WTC11 (cell line): ENCODE results near the gene SIPA1L2. TPM values are rescaled to one million over a fixed set of nuclear protein-coding genes. Genes with fewer than 3 reads are reported as not detected.

Experiments
- ATAC-seq: fragments of 200-7000 bp; cut with Tn5 transposase; 2 replicates; pipeline ENCODE4 v1.10.0; 2021; ENCODE audit warnings: mild to moderate bottlenecking, moderate library complexity
- CTCF ChIA-PET: fragments of 300-600 bp; sonication (Branson Sonifier 250); formaldehyde crosslinking; loops from one replicate; lab custom pipeline; 2021; ENCODE audit warnings: antibody characterized with exemption; lab: Charles Lee
- POLR2A ChIA-PET: fragments of 350-600 bp; sonication (Branson Sonifier 250); formaldehyde crosslinking; loops from one replicate; lab custom pipeline; 2021; ENCODE audit warnings: antibody characterized with exemption; lab: Charles Lee
- DNase-seq: peaks from one replicate; pipeline ENCODE4 v3.0.0; 2021; ENCODE audit warnings: low spot score
- H3K27ac Mint-ChIP-seq: 2 replicates; pipeline ENCODE4 v1.8.0; 2021; ENCODE audit warnings: mixed read lengths
- H3K27me3 Mint-ChIP-seq: 2 replicates; pipeline ENCODE4 v1.8.0; 2021; ENCODE audit warnings: low read depth, mild to moderate bottlenecking, moderate library complexity, mixed read lengths
- H3K36me3 Mint-ChIP-seq: 2 replicates; pipeline ENCODE4 v1.8.0; 2021; ENCODE audit warnings: mixed read lengths
- H3K4me1 Mint-ChIP-seq: 2 replicates; pipeline ENCODE4 v1.8.0; 2022; ENCODE audit warnings: mixed read lengths
- H3K4me3 Mint-ChIP-seq: 2 replicates; pipeline ENCODE4 v1.8.0; 2021; ENCODE audit warnings: mild to moderate bottlenecking, moderate library complexity, mixed read lengths
- H3K9me3 Mint-ChIP-seq: 2 replicates; pipeline ENCODE4 v1.8.0; 2021; ENCODE audit warnings: mixed read lengths
- ATF6 ChIP-seq: sonication (generic); formaldehyde crosslinking; IDR thresholded peaks from 2 replicates; pipeline ENCODE4 v1.8.1; 2023; ENCODE audit warnings: mild to moderate bottlenecking, missing genetic modification reagents
- CDX4 ChIP-seq: fragments of 250-450 bp; sonication (Bioruptor Pico); IDR thresholded peaks from 2 replicates; pipeline ENCODE4 v1.9.0; 2021; ENCODE audit warnings: moderate library complexity, mild to moderate bottlenecking, inconsistent platforms, borderline replicate concordance
- ESRRA ChIP-seq: sonication (generic); formaldehyde crosslinking; IDR thresholded peaks from 2 replicates; pipeline ENCODE4 v1.8.1; 2022; ENCODE audit warnings: mild to moderate bottlenecking, missing genetic modification reagents, borderline replicate concordance
- FOXP4 ChIP-seq: sonication (generic); formaldehyde crosslinking; IDR thresholded peaks from 2 replicates; pipeline ENCODE4 v1.8.0; 2022; ENCODE audit warnings: mild to moderate bottlenecking, missing genetic modification reagents
- GTF2I ChIP-seq: fragments of 250-450 bp; sonication (Bioruptor Pico); conservative IDR thresholded peaks from 2 replicates; pipeline ENCODE4 v1.4.0; 2021; ENCODE audit warnings: mild to moderate bottlenecking
- JUN ChIP-seq: sonication (generic); formaldehyde crosslinking; IDR thresholded peaks from 2 replicates; pipeline ENCODE4 v1.8.0; 2023; ENCODE audit warnings: mild to moderate bottlenecking, missing genetic modification reagents
- MLX ChIP-seq: sonication (generic); formaldehyde crosslinking; IDR thresholded peaks from 2 replicates; pipeline ENCODE4 v1.8.1; 2023; ENCODE audit warnings: mild to moderate bottlenecking, missing genetic modification reagents, moderate library complexity
- MXD4 ChIP-seq: fragments of 250-450 bp; sonication (Bioruptor Pico); IDR thresholded peaks from 2 replicates; pipeline ENCODE4 v1.8.0; 2021; ENCODE audit warnings: mild to moderate bottlenecking, moderate library complexity, borderline replicate concordance
- NR3C1 ChIP-seq: sonication (generic); formaldehyde crosslinking; conservative IDR thresholded peaks from 2 replicates; pipeline ENCODE4 v1.8.1; 2023; ENCODE audit warnings: low read depth, mild to moderate bottlenecking, missing genetic modification reagents
- STAT6 ChIP-seq: sonication (generic); formaldehyde crosslinking; conservative IDR thresholded peaks from 2 replicates; pipeline ENCODE4 v1.8.1; 2023; ENCODE audit warnings: mild to moderate bottlenecking, low read depth, missing genetic modification reagents, moderate library complexity
- ZBTB21 ChIP-seq: sonication (generic); formaldehyde crosslinking; IDR thresholded peaks from 2 replicates; pipeline ENCODE4 v1.8.1; 2023; ENCODE audit warnings: mild to moderate bottlenecking, missing genetic modification reagents, borderline replicate concordance
- ZMAT4 ChIP-seq: fragments of 250-450 bp; sonication (Bioruptor Pico); IDR thresholded peaks from 2 replicates; pipeline ENCODE4 v1.9.0; 2021; ENCODE audit warnings: mild to moderate bottlenecking
- ZNF121 ChIP-seq: sonication (generic); formaldehyde crosslinking; IDR thresholded peaks from 2 replicates; pipeline ENCODE4 v1.8.0; 2023; ENCODE audit warnings: missing genetic modification reagents
- ZNF512 ChIP-seq: sonication (generic); formaldehyde crosslinking; IDR thresholded peaks from 2 replicates; pipeline ENCODE4 v1.8.1; 2022; ENCODE audit warnings: missing genetic modification reagents, borderline replicate concordance
- total RNA-seq: library from RNA; stranded (reverse); gene quantifications from 3 replicates; pipeline ENCODE4 v1.2.3, GENCODE V29; 2021

Gene SIPA1L2
- total RNA-seq, 1 experiment from 2014 or later, result 14.3 TPM

- TF ChIP-seq MLX (CRISPR knock-in tag) (no peak), GTF2I (no peak), STAT6 (CRISPR knock-in tag) (no peak), ZBTB21 (no peak), FOXP4 (CRISPR knock-in tag) (no peak)
Observed at GRCh38 chr1:232669981-232670747, 40.2 kb upstream of the SIPA1L2 start (continued).

- Mint-ChIP-seq H3K27ac (no peak overlapping the region), H3K36me3 (no peaks in the 10 kb centered on the region), H3K4me1 (peaks cover 3% of the 10 kb centered on the region; the same call in 1 of the 2 replicates), H3K9me3 (no peaks in the 10 kb centered on the region), H3K4me3 (no peak overlapping the region), H3K27me3 (no peaks in the 10 kb centered on the region; the same call in 1 of the 2 replicates)
- DNase-seq (no peak), ATAC-seq (no peak)
- no peak for TF ChIP-seq ZNF512 (CRISPR knock-in tag)
- no peak for TF ChIP-seq NR3C1 (CRISPR knock-in tag)
- TF ChIP-seq CDX4, result no peak
- no peak for TF ChIP-seq ZNF121
- TF ChIP-seq ZMAT4, result no peak
- no peak for TF ChIP-seq JUN (CRISPR knock-in tag)
- no peak for TF ChIP-seq ESRRA
- TF ChIP-seq ATF6 (CRISPR knock-in tag), result no peak
- TF ChIP-seq MXD4 (CRISPR knock-in tag), result no peak
- ChIA-PET POLR2A (no interaction called here), CTCF (interaction anchor here (0.5 kb wide), 1 partner anchor 95 kb away, joined by 3 read pairs; no protein-coding TSS in a partner anchor)
Observed at GRCh38 chr1:232667778-232668165, 37.8 kb upstream of the SIPA1L2 start.
